Kidney (tissue), 14 donors: ENCODE results near the gene FAM180B. TPM values are rescaled to one million over a fixed set of nuclear protein-coding genes. Genes with fewer than 3 reads are reported as not detected.

Experiments
- DNase-seq, 5 donors: peaks; one replicate each; pipeline ENCODE4 v3.0.0-alpha.2; 2013 to 2020
- FAIRE-seq: peaks from 2 replicates; lab custom pipeline; 2012; peaks lifted over from hg19 to GRCh38; lab: Jason Lieb, UNC
- H3K27ac ChIP-seq, 2 donors: one replicate each; pipeline ENCODE4 v1.7.0; 2013; ENCODE audit warnings: low read depth in 2 of 2, low read length in 2 of 2, inconsistent platforms in 1 of 2
- H3K27me3 ChIP-seq: one replicate; pipeline ENCODE4 v1.7.1; 2013; ENCODE audit warnings: low read length, inconsistent platforms; ENCODE audit not compliant: control insufficient read depth, insufficient read depth
- H3K36me3 ChIP-seq, 3 donors: one replicate each; pipeline versions ENCODE4 v1.7.0 to v1.7.1; 2013; ENCODE audit warnings: low read length in 3 of 3, control low read depth in 1 of 3, inconsistent platforms in 1 of 3; ENCODE audit not compliant: insufficient read depth in 3 of 3, control insufficient read depth in 2 of 3
- H3K4me1 ChIP-seq, 3 donors: one replicate each; pipeline versions ENCODE4 v1.7.0 to v1.7.1; 2013; ENCODE audit warnings: low read length in 3 of 3, inconsistent platforms in 1 of 3, low read depth in 1 of 3; ENCODE audit not compliant: control insufficient read depth in 2 of 3, insufficient read depth in 2 of 3
- H3K4me3 ChIP-seq, 3 donors: one replicate each; pipeline versions ENCODE4 v1.7.0 to v1.8.1; 2013; ENCODE audit warnings: low read length in 3 of 3, control low read depth in 1 of 3, inconsistent platforms in 1 of 3
- H3K9ac ChIP-seq, 3 donors: one replicate each; pipeline versions ENCODE4 v1.7.0 to v1.7.1; 2013; ENCODE audit warnings: low read length in 3 of 3, control low read depth in 1 of 3, inconsistent platforms in 1 of 3
- H3K9me3 ChIP-seq, 3 donors: one replicate each; pipeline versions ENCODE4 v1.7.0 to v1.7.1; 2013; ENCODE audit warnings: low read length in 3 of 3, control low read depth in 1 of 3, inconsistent platforms in 1 of 3; ENCODE audit not compliant: control insufficient read depth in 2 of 3, insufficient read depth in 1 of 3
- intact Hi-C: fragments of 100-400 bp; cut with DNase I; formaldehyde crosslinking; loops from one replicate; pipeline ENCODE4 v1.11.1; 2022
- polyA plus RNA-seq: library from polyadenylated mRNA; stranded (reverse); fragments of 350-450 nt; fragmentation: Illumina TruSeq; extraction: RNeasy Lipid Tissue Mini Kit (QIAGEN cat#74804); gene quantifications from one replicate; pipeline ENCODE4 v1.2.3, GENCODE V29; 2014; ENCODE audit warnings: low read depth, low replicate concordance; ENCODE audit not compliant: insufficient read depth
- total RNA-seq: library from RNA; stranded (reverse); fragmentation: NEBNext Ultra II Directional; extraction: Animal tissue kit (Norgen Biotek cat#: 25700); gene quantifications from one replicate; pipeline ENCODE4 v1.2.1, GENCODE V29; 2021
- TF ChIP-seq, protein P1 (sequence below): IDR thresholded peaks from 3 replicates; pipeline ENCODE4 v1.5.1; 2012; ENCODE audit warnings: mild to moderate bottlenecking, moderate library complexity, borderline replicate concordance; ENCODE audit not compliant: insufficient read depth; ENCODE audit errors: extremely low read depth
- donor health status: control.
- donor health status: control.
- donor health status: control.
- donor health status: control.
- donor health status: control.
- donor health status: DM: yes; HTN: yes; CAD: no.
- donor health status: Normal renal cell carcinoma (clear cell type).

Gene FAM180B
- total and polyA plus RNA-seq, 2 donors from 2014 or later = not detected

DNA sequence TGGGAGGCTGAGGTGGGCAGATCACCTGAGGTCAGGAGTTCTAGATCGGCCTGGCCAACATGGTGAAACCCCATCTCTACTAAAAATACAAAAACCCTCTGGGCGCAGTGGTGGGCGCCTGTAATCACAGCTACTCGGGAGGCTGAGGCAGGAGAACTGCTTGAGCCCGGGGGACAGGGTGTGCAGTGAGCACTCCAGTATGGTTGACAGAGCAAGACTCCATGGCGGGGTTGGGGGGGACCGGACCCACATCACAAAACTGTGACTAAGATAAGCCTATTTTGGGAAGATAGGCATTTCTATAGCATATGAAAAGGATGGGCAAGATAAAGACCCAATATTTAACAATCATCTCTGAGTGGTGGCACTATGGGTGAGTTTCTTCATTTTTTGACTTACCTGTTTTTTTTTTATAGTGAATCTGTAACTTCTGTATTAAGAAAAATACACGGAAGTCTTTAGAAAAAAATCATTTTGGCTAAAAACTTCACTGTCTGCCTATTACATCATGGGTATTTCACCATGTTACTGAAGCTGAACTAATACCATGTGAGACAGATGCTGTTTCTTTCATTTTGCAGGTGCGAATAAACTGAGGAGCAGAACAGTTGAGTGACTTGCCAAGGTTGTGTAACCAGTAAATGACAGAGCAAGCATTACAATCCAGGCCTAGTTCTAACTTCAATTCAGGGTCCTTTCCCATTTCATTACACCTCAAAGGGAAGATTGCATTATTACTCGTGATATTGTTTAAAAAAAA, 36.0 kb upstream of the FAM180B start:
- H3K4me3 ChIP-seq = peak overlapping the region in 1 of 3 donors; percentile 92

DNA sequence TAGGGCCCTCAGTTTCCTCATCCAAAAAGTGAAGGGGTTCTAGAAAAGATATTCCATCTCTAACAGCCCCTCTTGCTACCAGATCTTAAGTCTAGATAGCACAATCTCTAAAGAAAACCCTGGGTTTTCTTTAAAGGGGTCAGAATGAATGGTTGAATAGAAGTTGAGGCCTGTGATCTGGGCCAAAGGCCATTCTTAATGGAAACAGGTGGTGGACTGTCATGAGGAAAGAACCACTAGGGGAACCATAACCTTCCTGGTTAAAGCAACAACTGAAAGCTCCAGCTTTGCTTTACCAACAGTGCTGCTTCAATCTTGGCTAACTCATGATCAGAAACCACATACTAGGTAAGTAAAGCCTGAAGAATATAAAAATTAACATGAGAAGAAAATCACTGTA, 35.4 kb upstream of the FAM180B start:
- no peak for FAIRE-seq
- Histone ChIP-seq H3K27ac (peak overlapping the region; percentile 4 to 41), H3K36me3 (no peaks in the 10 kb centered on the region), H3K4me3 (peak overlapping the region; percentile 16 to 92 (median 58)), H3K9ac (peak overlapping the region in 2 of 3 donors; percentile 12 to 19), H3K27me3 (no peaks in the 10 kb centered on the region), H3K4me1 (peaks cover 0 to 17% (median 9%) of the 10 kb centered on the region in 3 donors), H3K9me3 (no peaks in the 10 kb centered on the region)
- TF ChIP-seq, protein P1, sequence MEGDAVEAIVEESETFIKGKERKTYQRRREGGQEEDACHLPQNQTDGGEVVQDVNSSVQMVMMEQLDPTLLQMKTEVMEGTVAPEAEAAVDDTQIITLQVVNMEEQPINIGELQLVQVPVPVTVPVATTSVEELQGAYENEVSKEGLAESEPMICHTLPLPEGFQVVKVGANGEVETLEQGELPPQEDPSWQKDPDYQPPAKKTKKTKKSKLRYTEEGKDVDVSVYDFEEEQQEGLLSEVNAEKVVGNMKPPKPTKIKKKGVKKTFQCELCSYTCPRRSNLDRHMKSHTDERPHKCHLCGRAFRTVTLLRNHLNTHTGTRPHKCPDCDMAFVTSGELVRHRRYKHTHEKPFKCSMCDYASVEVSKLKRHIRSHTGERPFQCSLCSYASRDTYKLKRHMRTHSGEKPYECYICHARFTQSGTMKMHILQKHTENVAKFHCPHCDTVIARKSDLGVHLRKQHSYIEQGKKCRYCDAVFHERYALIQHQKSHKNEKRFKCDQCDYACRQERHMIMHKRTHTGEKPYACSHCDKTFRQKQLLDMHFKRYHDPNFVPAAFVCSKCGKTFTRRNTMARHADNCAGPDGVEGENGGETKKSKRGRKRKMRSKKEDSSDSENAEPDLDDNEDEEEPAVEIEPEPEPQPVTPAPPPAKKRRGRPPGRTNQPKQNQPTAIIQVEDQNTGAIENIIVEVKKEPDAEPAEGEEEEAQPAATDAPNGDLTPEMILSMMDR = no peak
- intact Hi-C loops = no loop called here
- no peak for DNase-seq

More for the DNA sequence above, 36.0 kb upstream of the FAM180B start:
- Histone ChIP-seq H3K4me1 (peaks cover 0 to 17% (median 9%) of the 10 kb centered on the region in 3 donors), H3K27ac (no peak overlapping the region), H3K36me3 (no peaks in the 10 kb centered on the region), H3K9me3 (no peaks in the 10 kb centered on the region), H3K27me3 (no peaks in the 10 kb centered on the region), H3K9ac (peak overlapping the region in 1 of 3 donors; percentile 19)
- TF ChIP-seq, protein P1 = no peak
- no peak for DNase-seq
- intact Hi-C loops = no loop called here
- no peak for FAIRE-seq

DNA sequence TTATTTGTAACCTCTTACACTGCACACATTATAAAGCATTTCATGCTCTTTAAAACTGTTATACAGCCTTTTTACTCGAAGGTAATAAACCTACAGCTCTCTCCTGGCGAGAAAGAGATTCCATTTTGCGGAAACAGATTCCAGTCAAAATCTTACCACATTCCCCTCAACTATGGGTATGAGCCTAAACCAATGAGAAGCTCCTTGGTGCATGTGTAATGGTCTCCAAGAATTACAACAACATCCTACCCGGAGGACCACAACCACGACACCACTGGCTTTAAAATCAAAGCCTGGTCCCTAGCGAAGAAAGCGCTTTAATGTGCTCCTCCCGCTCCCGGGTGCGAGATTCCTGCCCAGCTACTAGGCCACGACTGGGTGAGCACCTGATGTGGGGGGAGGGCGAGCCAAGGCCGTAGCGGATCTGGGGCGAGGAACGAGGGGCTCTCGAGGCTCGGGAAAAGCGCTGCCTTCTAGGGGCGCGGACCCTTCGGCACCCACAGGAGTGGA, 34.4 kb upstream of the FAM180B start:
- TF ChIP-seq, protein P1 = no peak
- peak in 4 of 5 donors; percentile 67 to 83 (median 74) for DNase-seq
- Histone ChIP-seq H3K9me3 (no peaks in the 10 kb centered on the region), H3K36me3 (no peaks in the 10 kb centered on the region), H3K4me1 (peaks cover 0 to 17% (median 9%) of the 10 kb centered on the region in 3 donors), H3K27ac (peak overlapping the region; percentile 69 to 93), H3K27me3 (no peaks in the 10 kb centered on the region), H3K4me3 (peak overlapping the region; percentile 58 to 92 (median 70)), H3K9ac (peak overlapping the region; percentile 55 to 95 (median 89))
- intact Hi-C loops = no loop called here
- FAIRE-seq = no peak
